ENCODE data around the gene C2orf68. TPM values are rescaled to one million over a fixed set of nuclear protein-coding genes. Genes with fewer than 3 reads are reported as not detected.
"Not testable (repeated sequence)": the region's sequence is repeated elsewhere in the genome, so short reads cannot be mapped to it uniquely, and the experiment has no call there.

The C2orf68 gene
- total RNA-seq, 3 donors from 2014 or later = 17.1 to 21.0 (median 18.1) TPM

DNA sequence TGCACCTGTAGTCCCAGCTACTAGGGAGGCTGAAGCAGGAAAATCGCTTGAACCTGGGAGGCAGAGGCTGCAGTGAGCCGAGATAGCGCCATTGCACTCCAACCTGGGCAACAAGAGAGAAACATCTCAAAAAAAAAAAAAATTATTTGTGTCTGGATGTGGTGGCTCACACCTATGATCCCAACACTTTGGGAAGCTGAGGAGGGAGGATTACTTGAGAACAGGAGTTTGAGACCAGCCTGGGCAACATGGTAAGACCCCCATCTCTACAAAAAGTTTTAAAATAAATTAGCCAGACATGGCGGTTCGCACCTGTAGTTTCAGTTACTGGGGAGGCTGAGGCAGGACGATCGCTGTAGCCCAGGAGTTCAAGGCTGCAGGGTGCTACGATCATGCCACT, 36.1 kb downstream of the C2orf68 start:
- Mint-ChIP-seq H3K4me1 (ENCODE audit: low read depth) (peaks cover 24% of the 10 kb centered on the region), H3K36me3 (ENCODE audit: insufficient read depth) (no peaks in the 10 kb centered on the region), H3K9me3 (no peaks in the 10 kb centered on the region), H3K27me3 (ENCODE audit: low read depth) (no peaks in the 10 kb centered on the region), H3K4me3 (no peak overlapping the region)
- DNase-seq (no peak), ATAC-seq (no peak)

- ATAC-seq (no peak), DNase-seq (no peak)
- H3K9me3 Mint-ChIP-seq = no peaks in the 10 kb centered on the region
- no peak overlapping the region for H3K4me3 Mint-ChIP-seq
- H3K27me3 Mint-ChIP-seq (ENCODE audit: low read depth) = no peaks in the 10 kb centered on the region
- no peaks in the 10 kb centered on the region for H3K36me3 Mint-ChIP-seq (ENCODE audit: insufficient read depth)
- peaks cover 9% of the 10 kb centered on the region for H3K4me1 Mint-ChIP-seq (ENCODE audit: low read depth)
Measured at GRCh38 chr2:85566265-85566664, 45.6 kb downstream of the C2orf68 start.

DNA sequence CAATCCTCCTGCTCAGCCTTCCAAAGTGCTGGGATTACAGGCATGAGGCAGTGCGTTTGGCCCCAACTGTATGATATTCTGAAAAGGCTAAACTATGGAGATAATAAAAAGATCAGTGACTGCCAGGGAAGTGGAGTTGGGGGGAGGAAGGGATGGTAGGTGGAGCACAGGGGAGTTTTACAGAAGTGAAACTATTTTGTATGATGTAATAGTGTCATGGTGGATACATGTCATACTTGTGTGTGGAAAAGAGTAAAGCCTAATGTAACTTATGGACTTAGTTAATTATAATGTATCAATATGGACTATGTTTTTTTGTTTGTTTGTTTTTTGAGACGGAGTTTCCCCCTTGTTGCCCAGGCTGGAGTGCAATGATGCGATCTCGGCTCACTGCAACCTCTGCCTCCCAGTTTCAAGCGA, 47.7 kb downstream of the C2orf68 start:
- peaks cover 25% of the 10 kb centered on the region for H3K4me1 Mint-ChIP-seq (ENCODE audit: low read depth)
- H3K9me3 Mint-ChIP-seq = no peaks in the 10 kb centered on the region
- H3K36me3 Mint-ChIP-seq (ENCODE audit: insufficient read depth) = no peaks in the 10 kb centered on the region
- no peak overlapping the region for H3K4me3 Mint-ChIP-seq
- no peak for DNase-seq
- H3K27me3 Mint-ChIP-seq (ENCODE audit: low read depth) = no peaks in the 10 kb centered on the region
- ATAC-seq = no peak

DNA sequence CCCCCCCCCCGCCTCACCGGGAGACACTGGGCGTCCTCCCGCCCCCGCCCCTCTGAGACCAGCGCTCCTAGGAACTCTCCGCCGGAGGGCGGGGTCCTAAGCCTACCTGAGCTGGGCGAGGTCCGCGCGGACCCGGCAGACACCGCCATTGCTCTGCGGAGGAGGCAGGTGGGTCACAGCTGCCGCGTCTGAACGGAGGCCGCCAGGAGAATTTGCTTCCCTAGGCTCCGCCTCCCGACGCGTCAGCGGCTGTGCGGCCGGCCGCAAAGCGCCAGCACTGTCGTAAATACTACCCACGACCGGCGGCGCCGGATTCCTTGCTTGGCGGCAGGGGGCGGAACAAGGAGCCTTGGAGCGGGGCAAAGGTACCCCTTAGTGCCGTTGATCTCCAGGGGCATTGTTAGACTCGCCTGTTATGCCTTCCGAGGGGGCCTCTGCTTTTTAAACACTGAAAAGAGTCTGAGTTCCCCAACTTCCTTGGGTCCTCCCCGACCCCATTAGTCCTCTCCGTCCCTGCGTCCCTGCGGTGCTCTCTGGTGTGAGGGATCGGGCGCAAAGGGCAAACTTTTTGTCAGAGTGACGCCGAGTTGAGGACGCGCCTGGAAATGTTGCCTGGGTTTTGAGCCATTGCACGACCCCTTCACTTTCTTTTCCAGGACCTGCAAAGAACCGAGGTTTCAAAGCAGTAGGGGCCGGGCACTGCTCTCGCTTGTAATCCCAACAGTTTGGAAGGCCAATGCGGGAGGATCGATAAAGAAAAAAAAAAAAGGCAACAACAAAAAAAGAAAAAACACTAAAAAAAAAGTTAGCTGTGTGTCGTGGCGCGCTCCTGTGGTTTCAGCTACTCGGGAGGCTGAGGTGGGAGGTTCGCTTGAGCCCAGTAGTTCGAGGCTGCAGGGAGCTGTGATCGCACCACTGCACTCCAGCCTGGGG, 50.3 kb downstream of the C2orf68 start, which contains the start of gene GGCX:
Gene GGCX, minus strand, starts transcription at position 214 of the 933 bp plus-strand sequence. Its CDS starts 65 bp downstream, at position 149.
- Mint-ChIP-seq H3K9me3 (no peaks in the 10 kb centered on the region), H3K36me3 (ENCODE audit: insufficient read depth) (peaks cover 8% of the 10 kb centered on the region), H3K27me3 (ENCODE audit: low read depth) (no peaks in the 10 kb centered on the region), H3K4me1 (ENCODE audit: low read depth) (peaks cover 26% of the 10 kb centered on the region), H3K4me3 (peak within 1 kb of the TSS; percentile 97)
- peak; percentile 96 for ATAC-seq
- peak; percentile 93 for DNase-seq

- Mint-ChIP-seq H3K36me3 (ENCODE audit: insufficient read depth) (peaks cover 12% of the 10 kb centered on the region), H3K27me3 (ENCODE audit: low read depth) (no peaks in the 10 kb centered on the region), H3K4me3 (peak overlapping the region; percentile 97), H3K9me3 (no peaks in the 10 kb centered on the region), H3K4me1 (ENCODE audit: low read depth) (peaks cover 26% of the 10 kb centered on the region)
- ATAC-seq (peak in 1 of 2 donors; percentile 38), DNase-seq (peak; percentile 39)
Measured at GRCh38 chr2:85560812-85561279, 51.0 kb downstream of the C2orf68 start.

DNA sequence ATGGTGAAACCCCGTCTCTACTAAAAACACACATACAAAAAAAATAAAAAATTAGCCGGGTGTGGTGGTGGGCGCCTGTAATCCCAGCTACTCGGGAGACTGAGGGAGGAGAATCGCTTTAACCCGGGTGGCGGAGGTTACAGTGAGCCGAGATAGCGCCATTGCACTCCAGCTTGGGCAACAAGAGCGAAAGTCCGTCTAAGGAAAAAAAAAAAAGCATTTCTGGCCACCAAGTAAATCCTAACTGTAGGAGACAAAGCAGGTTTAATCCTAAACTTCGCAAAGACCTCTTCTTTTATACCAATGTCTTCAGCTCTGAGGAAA, 51.5 kb downstream of the C2orf68 start:
- not testable (repeated sequence) for H3K9me3 Mint-ChIP-seq; ATAC-seq; DNase-seq; H3K27me3 Mint-ChIP-seq (ENCODE audit: low read depth)
- H3K4me3 Mint-ChIP-seq = peak overlapping the region; percentile 97
- H3K4me1 Mint-ChIP-seq (ENCODE audit: low read depth) = peaks cover 26% of the 10 kb centered on the region
- H3K36me3 Mint-ChIP-seq (ENCODE audit: insufficient read depth) = peaks cover 12% of the 10 kb centered on the region

- no peak for DNase-seq
- peaks cover 20% of the 10 kb centered on the region for H3K36me3 Mint-ChIP-seq (ENCODE audit: insufficient read depth)
- no peaks in the 10 kb centered on the region for H3K27me3 Mint-ChIP-seq (ENCODE audit: low read depth)
- peak overlapping the region; percentile 37 for H3K4me3 Mint-ChIP-seq
- peaks cover 23% of the 10 kb centered on the region for H3K4me1 Mint-ChIP-seq (ENCODE audit: low read depth)
- no peak for ATAC-seq
- H3K9me3 Mint-ChIP-seq = no peaks in the 10 kb centered on the region
Measured at GRCh38 chr2:85558160-85558559, 53.7 kb downstream of the C2orf68 start.

- H3K4me3 Mint-ChIP-seq = no peak overlapping the region
- ATAC-seq (no peak), DNase-seq (no peak)
- H3K36me3 Mint-ChIP-seq (ENCODE audit: insufficient read depth) = peaks cover 22% of the 10 kb centered on the region
- H3K4me1 Mint-ChIP-seq (ENCODE audit: low read depth) = peaks cover 23% of the 10 kb centered on the region
- H3K27me3 Mint-ChIP-seq (ENCODE audit: low read depth) = no peaks in the 10 kb centered on the region
- no peaks in the 10 kb centered on the region for H3K9me3 Mint-ChIP-seq
Measured at GRCh38 chr2:85557130-85557529, 54.7 kb downstream of the C2orf68 start.

Other genes starting within 250 kb of the C2orf68 start
- gene CAPG, start 201.7 kb downstream of the C2orf68 start, total RNA-seq = 10 to 100 TPM in 1 of 3 donors, 1 to 10 TPM in 2; 9.1 to 10.9 (median 9.5) TPM
- gene SH2D6, start 193.4 kb downstream of the C2orf68 start, total RNA-seq = under 1 TPM; 0.26 to 0.54 (median 0.40) TPM
- 100 to 1,000 TPM; 399 to 423 (median 404) TPM for gene MAT2A, start 72.9 kb downstream of the C2orf68 start, total RNA-seq
- 10 to 100 TPM; 20.8 to 24.0 (median 22.1) TPM for gene GGCX, start 50.6 kb downstream of the C2orf68 start, total RNA-seq
- 10 to 100 TPM; 64.6 to 75.9 (median 71.2) TPM for gene VAMP8, start 34.5 kb downstream of the C2orf68 start, total RNA-seq
- gene VAMP5, start 27.6 kb downstream of the C2orf68 start, total RNA-seq = 10 to 100 TPM in 1 of 3 donors, 1 to 10 TPM in 2; 7.3 to 12.1 (median 9.3) TPM
- 100 to 1,000 TPM in 1 of 3 donors, 10 to 100 TPM in 2; 87.8 to 108 (median 94.0) TPM for gene RNF181, start 16.3 kb downstream of the C2orf68 start, total RNA-seq
- gene TMEM150A, start 9.4 kb downstream of the C2orf68 start, total RNA-seq = 10 to 100 TPM in 2 of 3 donors, 1 to 10 TPM in 1; 9.7 to 11.9 (median 10.5) TPM
- gene USP39, start 4.1 kb upstream of the C2orf68 start, total RNA-seq = 100 to 1,000 TPM; 106 to 110 (median 107) TPM
- gene SFTPB, start 56.1 kb upstream of the C2orf68 start, total RNA-seq = 1 to 10 TPM; 3.8 to 5.7 (median 5.0) TPM
- 10 to 100 TPM in 2 of 3 donors, 1 to 10 TPM in 1; 4.3 to 26.5 (median 15.0) TPM for gene GNLY, start 82.3 kb upstream of the C2orf68 start, total RNA-seq
- gene ATOH8, start 141.9 kb upstream of the C2orf68 start, total RNA-seq = not detected